GM13976 (cell line): ENCODE data around the gene RAD51B.

Experiments used
- DNase-seq: peaks from one replicate; pipeline ENCODE4 v3.0.0; 2012; ENCODE audit warnings: low spot score
- in situ Hi-C: fragments of 300-500 bp; cut with MboI; formaldehyde crosslinking; loops from one replicate; pipeline ENCODE4 v1.12.0; 2022; ENCODE audit warnings: low sequenced_read_pairs, mixed read lengths, inconsistent platforms; ENCODE audit not compliant: unreplicated experiment
- TF ChIP-seq, protein P1 (sequence below): IDR thresholded peaks from 2 replicates; pipeline ENCODE4 v1.5.1; 2012; ENCODE audit warnings: borderline replicate concordance, mild to moderate bottlenecking; ENCODE audit not compliant: insufficient read depth; ENCODE audit errors: extremely low read depth, missing control alignments, control extremely low read depth

Gene RAD51B

DNA sequence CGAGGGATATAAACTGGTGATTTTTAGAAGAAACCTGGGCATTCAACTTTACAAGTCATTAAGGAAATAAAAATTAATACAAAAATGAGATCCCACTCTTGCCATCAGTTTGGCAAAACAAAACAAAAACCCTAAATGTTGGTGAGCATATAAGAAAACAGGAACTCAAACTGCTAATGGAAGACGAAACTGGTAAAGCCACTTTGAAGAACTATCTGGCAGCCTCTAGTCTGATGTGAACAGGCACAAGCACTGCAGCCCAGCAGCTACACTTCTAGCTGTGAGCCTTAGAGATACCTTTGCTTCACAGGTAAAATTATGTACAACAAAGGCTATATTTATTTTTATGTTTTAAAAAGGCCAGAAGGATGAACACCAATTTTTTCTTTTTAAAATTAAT is 513.7 kb downstream of the RAD51B start:
- TF ChIP-seq, protein P1, sequence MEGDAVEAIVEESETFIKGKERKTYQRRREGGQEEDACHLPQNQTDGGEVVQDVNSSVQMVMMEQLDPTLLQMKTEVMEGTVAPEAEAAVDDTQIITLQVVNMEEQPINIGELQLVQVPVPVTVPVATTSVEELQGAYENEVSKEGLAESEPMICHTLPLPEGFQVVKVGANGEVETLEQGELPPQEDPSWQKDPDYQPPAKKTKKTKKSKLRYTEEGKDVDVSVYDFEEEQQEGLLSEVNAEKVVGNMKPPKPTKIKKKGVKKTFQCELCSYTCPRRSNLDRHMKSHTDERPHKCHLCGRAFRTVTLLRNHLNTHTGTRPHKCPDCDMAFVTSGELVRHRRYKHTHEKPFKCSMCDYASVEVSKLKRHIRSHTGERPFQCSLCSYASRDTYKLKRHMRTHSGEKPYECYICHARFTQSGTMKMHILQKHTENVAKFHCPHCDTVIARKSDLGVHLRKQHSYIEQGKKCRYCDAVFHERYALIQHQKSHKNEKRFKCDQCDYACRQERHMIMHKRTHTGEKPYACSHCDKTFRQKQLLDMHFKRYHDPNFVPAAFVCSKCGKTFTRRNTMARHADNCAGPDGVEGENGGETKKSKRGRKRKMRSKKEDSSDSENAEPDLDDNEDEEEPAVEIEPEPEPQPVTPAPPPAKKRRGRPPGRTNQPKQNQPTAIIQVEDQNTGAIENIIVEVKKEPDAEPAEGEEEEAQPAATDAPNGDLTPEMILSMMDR: no peak
- in situ Hi-C loops: no loop called here
- DNase-seq: no peak

DNA sequence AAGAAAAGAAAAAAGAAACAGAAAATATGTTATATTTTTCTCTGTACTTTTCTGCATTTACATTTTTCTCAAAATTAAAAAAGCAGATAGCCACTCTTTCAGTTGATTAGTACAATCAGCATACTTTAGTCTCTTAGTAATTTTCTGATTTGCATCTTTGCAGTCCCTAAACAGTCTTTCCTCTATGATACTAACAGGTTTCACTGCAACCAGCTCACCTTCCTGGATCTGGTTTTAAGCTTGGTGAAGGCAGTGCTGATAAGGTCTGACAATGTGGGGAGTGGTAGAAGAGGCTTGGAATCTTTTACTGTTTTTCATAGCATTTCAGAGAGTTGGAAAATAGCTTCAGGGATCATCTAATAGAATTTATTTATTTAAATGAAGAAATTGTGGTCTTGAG is 515.7 kb downstream of the RAD51B start:
- in situ Hi-C loops: no loop called here
- TF ChIP-seq, protein P1: no peak
- DNase-seq: no peak

DNA sequence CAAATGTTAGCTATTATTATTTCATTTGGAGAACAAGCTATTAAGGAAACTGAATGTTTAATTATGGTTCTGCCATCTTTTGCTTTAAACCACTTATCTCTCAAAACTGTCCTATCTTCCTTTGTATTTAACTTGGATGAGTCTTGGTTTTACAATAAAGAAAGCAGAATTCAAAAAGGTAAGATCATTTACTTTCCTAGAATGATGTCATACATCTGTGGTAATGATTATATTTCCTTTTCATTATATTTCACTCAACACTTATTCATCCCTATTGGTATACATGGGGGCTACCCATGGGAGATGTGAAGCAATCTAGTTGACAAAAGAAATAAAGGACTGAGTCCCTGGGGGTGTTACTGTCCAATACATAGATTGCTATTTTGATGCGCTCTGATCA is 516.6 kb downstream of the RAD51B start:
- in situ Hi-C loops: no loop called here
- no peak for DNase-seq
- TF ChIP-seq, protein P1: no peak

DNA sequence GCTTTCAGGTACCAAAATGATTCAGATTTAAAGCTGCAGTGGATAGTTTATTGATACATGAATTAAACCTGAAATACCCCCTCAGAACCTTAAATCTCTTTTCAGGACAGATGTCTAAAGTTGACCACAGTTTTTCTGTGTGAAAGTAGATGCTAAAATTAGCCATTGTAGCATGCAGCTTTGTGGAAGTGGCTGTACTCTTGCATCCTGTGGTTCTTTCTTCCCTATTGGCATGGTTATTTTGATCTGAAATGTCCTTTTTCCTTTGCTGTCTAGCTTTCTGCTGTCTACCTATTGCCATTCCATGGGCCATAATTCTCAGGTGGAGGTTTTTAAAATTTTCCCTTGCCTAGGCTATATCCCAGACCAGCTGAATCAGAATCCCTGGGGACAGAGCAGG is 517.7 kb downstream of the RAD51B start:
- in situ Hi-C loops: no loop called here
- TF ChIP-seq, protein P1: no peak
- DNase-seq: no peak

DNA sequence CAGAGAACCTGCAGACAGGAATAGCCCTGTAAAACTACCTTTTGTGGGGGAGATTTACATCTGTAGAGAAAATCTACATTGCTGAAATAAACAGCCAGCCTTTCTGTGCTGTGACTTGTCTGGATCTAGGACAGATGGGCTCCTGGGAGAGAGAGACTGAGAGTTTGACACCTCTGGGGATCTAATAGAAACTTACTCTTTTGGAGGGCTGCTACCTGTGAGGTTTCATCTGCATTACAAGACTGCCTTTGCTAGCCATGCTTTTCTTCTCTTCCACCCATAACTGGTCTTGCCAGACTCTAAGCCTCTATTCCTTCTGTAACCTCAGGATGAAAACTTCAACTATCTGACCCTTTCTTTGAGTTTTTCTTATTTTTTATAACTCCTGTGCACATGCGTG is 520.7 kb downstream of the RAD51B start:
- TF ChIP-seq, protein P1: no peak
- DNase-seq: no peak
- in situ Hi-C loops: no loop called here

DNA sequence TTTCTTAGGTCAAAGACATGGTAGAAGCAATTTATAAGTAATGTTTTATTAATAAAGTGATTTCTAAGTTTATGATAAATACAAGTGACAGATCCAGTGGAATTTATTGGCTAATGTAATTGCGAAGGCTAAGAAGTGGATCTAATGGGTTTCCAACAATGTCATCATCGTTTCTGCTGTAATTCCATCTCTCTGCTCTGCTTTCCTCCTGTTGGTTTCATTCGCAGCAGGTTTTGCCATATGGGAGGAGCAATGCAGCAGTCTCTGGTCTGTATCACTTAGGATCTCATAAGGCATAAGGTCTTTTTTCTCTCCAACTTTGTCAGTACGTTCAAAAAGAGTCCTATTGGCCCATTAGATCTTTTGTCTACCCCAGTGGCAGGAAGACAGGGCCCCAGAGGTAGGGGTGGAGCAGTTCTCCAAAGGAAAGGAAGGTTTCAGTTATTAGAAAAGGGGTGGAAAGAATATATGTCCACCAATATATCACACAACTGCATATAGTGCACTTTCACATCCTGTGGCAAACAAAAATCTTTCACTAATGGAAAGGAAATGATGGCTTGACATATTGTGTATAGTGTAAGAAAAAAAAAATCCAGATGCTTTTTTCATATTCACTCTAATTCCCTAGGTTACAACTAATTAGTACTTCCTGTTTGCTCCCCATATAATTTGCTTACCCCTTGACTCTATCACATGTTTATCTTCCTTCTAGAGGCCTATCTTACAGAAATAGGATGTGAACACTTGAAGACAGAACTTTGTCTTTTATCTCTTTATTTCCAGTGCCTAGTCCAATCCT is 522.0 kb downstream of the RAD51B start:
- TF ChIP-seq, protein P1: no peak
- in situ Hi-C loops: no loop called here

More for the DNA sequence above, 522.0 kb downstream of the RAD51B start:
- no peak for DNase-seq
